Measurements from ENCODE around the gene ZNF655. TPM values are rescaled to one million over a fixed set of nuclear protein-coding genes. Genes with fewer than 3 reads are reported as not detected.

ZNF655 gene
- total and polyA plus RNA-seq, 2 of the 4 experiments (the other 2 are of a cell fraction), result 49.6 to 54.7 TPM

GRCh38 chr7:99607548-99607947 is 49.1 kb downstream of the ZNF655 start:
- Histone ChIP-seq H3K4me2 (ENCODE audit: low read depth, low read length) (no peak overlapping the region), H2AK5ac (ENCODE audit: low read depth, low read length) (no peak overlapping the region), H3K9ac (ENCODE audit: low read depth, low read length) (no peak overlapping the region), H3K23ac (ENCODE audit: low read depth, low read length) (no peak overlapping the region), H2BK5ac (ENCODE audit: low read depth, low read length, poor library complexity, severe bottlenecking) (no peak overlapping the region), H3K4me3 (ENCODE audit: insufficient read depth, low read depth, low read length) (no peak overlapping the region), H3K36me3 (ENCODE audit: control insufficient read depth, insufficient read depth, low read length) (no peaks in the 10 kb centered on the region), H2AK9ac (replicated peaks; ENCODE audit: low read depth, low read length, poor library complexity) (no peak overlapping the region), H3K14ac (replicated peaks; ENCODE audit: low read depth, low read length) (no peak overlapping the region), H3K79me1 (ENCODE audit: low read depth in 1 of 2, low read length in 2 of 2) (no peaks in the 10 kb centered on the region), H2BK15ac (ENCODE audit: low read depth, low read length) (no peak overlapping the region), H4K8ac (ENCODE audit: low read depth in 2 of 2, low read length in 2 of 2) (no peak overlapping the region), H2AFZ (replicated peaks; ENCODE audit: low read length, poor library complexity) (no peak overlapping the region), H4K20me1 (ENCODE audit: insufficient read depth, low read length) (no peaks in the 10 kb centered on the region), H3K56ac (ENCODE audit: extremely low read depth, insufficient read depth, low read length) (no peak overlapping the region), H3K18ac (ENCODE audit: low read depth, low read length) (no peak overlapping the region), H3K4ac (ENCODE audit: low read depth, low read length) (no peak overlapping the region), H4K91ac (ENCODE audit: insufficient read depth, low read depth, low read length) (no peak overlapping the region), H3K9me1 (ENCODE audit: insufficient read depth, low read length) (no peaks in the 10 kb centered on the region; the same call in 1 of the 2 replicates), H2BK120ac (ENCODE audit: low read depth, low read length) (no peak overlapping the region), H2BK20ac (ENCODE audit: low read depth, low read length) (no peak overlapping the region), H3K9me3 (ENCODE audit: control insufficient read depth, insufficient read depth, low read length) (no peaks in the 10 kb centered on the region), H3K27ac (ENCODE audit: insufficient read depth, low read length) (no peak overlapping the region), H3K27me3 (ENCODE audit: control insufficient read depth, insufficient read depth, low read length) (no peaks in the 10 kb centered on the region; the same call in 1 of the 2 replicates), H4K5ac (ENCODE audit: low read depth, low read length) (no peak overlapping the region), H3K4me1 (ENCODE audit: control insufficient read depth, insufficient read depth, low read length) (no peaks in the 10 kb centered on the region)
- WGBS, 2 experiments (ENCODE audit: extremely low coverage in 2 of 2, insufficient read length in 1 of 2), result 67% methylated on average over 1 of the region's 9 CpGs; no CpG with 5 or more reads in 1 of the 2 experiments
- POLR2A ChIA-PET (ENCODE audit: unreplicated experiment), result no interaction called here
- TF ChIP-seq CHD1 (IDR thresholded peaks at IDR 0.05; ENCODE audit: low read depth, low read length), result no peak
- TF ChIP-seq, protein P1, sequence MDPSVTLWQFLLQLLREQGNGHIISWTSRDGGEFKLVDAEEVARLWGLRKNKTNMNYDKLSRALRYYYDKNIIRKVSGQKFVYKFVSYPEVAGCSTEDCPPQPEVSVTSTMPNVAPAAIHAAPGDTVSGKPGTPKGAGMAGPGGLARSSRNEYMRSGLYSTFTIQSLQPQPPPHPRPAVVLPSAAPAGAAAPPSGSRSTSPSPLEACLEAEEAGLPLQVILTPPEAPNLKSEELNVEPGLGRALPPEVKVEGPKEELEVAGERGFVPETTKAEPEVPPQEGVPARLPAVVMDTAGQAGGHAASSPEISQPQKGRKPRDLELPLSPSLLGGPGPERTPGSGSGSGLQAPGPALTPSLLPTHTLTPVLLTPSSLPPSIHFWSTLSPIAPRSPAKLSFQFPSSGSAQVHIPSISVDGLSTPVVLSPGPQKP (IDR thresholded peaks at IDR 0.05; ENCODE audit: borderline replicate concordance, low read depth, low read length), result no peak
- no peak for TF ChIP-seq RCOR1 (IDR thresholded peaks at IDR 0.05; ENCODE audit: insufficient replicate concordance, low read length)
- no peak for TF ChIP-seq RAD21 (IDR thresholded peaks at IDR 0.05; ENCODE audit: low read length)
- TF ChIP-seq MXI1 (IDR thresholded peaks at IDR 0.05; ENCODE audit: borderline replicate concordance, low read depth, low read length), result no peak
- TF ChIP-seq CTCF (conservative IDR thresholded peaks at IDR 0.05; ENCODE audit: low read depth, low read length), result no peak
- TF ChIP-seq NFE2L2 (IDR thresholded peaks at IDR 0.05; ENCODE audit: low read depth, low read length), result no peak
- TF ChIP-seq SMC3 (IDR thresholded peaks at IDR 0.05; ENCODE audit: low read depth, low read length), result no peak
- TF ChIP-seq USF2 (IDR thresholded peaks at IDR 0.05; ENCODE audit: low read depth, low read length), result no peak
- TF ChIP-seq RFX5 (IDR thresholded peaks at IDR 0.05; ENCODE audit: low read depth, low read length), result no peak
- no peak for TF ChIP-seq MAZ (IDR thresholded peaks at IDR 0.05; ENCODE audit: borderline replicate concordance, low read depth, low read length)
- no peak for TF ChIP-seq CEBPB (IDR thresholded peaks at IDR 0.05; ENCODE audit: low read depth, low read length)
- ATAC-seq (ENCODE audit: low read depth) (no peak), DNase-seq (no peak)
- in situ Hi-C loops (cut with MboI; ENCODE audit: low sequenced_read_pairs), result no loop called here
- CTCF ChIA-PET, result no interaction called here
- dilution Hi-C loops (cut with HindIII; ENCODE audit: low sequenced_read_pairs, unreplicated experiment), result no loop called here
- BruUV-seq (replicated peaks), result no TSS peak
- intact Hi-C loops (cut with micrococcal nuclease), result no loop called here

Data from IMR-90 (cell line).